CD4-positive, alpha-beta T cell treated with Interleukin-6 for 4 hours (primary cell): ENCODE measurements around the gene ADH7.
"Not testable (repeated sequence)": the region's sequence is repeated elsewhere in the genome, so short reads cannot be mapped to it uniquely, and the experiment has no call there.

Experiments used
- DNase-seq: peaks from one replicate; pipeline ENCODE4 v3.0.0-alpha.2; 2020; ENCODE audit warnings: mixed read lengths

ADH7 gene

DNA sequence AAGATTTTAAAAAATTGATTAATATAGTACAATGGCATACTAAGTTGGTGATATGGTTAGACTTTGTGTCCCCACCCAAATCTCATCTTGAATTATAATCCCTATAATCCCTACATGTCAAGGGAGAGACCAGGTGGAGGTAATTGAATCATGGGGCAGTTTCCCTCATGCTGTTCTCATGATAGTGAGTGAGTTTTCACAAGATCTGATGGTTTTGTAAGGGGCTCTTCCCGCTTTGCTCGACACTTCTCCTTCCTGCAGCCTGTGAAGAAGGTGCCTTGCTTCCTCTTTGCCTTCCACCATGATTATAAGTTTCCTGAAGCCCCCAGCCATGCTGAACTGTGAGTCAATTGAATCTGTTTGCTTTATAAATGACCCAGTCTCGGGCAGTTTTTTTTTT is 20.2 kb downstream of the ADH7 start:
- not testable (repeated sequence) for DNase-seq

DNA sequence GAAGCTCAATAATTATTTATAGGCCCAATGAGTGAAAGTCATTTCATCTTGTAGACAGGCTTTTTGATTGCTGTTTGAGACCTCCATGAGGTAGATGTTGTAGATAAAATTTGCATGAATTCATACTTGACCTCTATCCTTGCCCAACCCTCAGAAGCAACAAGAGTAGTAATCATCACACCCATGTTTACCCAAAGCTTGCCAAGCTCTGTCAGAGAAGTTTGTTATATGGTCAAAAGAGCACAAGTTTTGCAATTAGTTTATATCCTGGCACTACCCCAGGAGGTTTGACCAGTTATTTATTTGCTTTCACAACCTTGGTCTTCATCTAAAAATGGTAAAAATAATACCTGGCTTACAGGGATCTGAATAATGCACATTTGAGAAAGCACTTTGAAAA is 20.7 kb downstream of the ADH7 start:
- DNase-seq: no peak

DNA sequence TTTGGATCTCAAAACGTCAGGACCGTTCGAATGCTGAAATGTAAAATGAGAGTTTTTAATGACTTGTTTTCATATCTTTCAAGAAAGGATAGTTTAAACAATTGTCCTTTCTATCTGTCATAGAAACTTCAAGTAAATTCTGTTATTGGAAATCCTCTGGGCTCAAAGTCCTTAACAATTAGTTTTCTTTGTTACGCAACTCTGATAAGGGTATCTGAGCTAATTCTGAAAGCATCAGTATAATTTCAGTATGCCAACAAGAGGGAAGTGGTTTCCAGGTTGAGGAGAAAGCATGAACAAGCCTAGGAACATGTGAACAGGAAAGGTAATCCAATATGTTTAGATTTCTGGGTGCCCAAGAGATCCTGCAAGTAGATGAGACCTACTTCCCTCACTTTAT is 22.0 kb downstream of the ADH7 start:
- no peak for DNase-seq

DNA sequence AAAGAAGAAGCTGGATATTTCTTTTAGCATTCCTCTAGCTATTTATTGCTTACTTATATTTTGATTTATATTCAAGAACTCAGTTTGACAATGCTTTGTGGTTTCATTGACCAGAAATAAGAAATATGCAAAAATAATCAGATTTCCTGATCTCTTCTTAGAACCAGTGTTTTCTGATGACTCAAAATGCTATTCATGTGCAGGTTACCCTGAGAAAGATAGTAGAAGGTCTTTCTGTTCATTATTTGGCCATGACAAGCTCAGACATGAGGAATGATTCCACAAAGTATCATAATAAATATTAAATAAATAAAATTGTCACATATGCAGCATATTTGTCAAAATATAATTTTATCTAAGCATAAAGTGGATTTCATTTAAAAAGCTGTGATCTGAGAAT is 24.1 kb downstream of the ADH7 start:
- DNase-seq: no peak

DNA sequence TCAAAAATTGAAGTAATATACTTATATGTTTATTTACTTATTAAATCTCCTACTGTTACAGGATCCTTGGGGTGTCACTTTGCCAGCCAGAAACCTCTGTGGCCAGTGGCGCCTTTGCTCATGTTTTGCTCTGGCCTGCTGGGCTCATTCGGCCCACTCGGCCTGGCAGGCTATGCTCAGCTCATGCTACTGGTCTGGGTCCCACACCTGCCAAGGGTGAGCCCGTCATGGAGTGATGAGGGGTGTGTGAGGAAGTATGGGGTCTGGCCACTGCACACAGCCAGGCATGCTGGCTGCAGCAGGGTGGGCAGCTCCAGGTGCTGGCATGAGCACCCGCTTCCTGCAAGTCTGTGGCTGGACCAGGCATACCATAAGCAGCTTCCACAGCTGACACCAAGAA is 25.1 kb downstream of the ADH7 start:
- no peak for DNase-seq

DNA sequence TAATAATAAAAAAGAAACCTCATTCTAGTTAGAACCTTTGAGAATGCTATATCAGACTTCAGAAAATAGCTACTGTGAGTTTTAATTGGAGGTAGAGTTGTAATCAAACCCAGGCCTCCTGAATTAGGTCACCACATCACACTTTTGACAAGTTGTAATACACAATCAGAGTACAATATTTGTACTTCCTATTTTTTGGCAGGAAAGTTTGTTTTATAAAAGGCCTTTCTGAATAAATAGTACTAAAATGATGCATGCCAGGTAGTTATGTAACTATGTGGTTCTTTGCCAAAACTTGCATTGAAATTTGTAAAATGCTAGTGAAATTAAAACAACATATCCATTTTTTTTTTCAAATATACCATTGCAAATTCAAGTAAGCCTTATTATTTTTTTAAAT is 26.8 kb downstream of the ADH7 start:
- DNase-seq: no peak

DNA sequence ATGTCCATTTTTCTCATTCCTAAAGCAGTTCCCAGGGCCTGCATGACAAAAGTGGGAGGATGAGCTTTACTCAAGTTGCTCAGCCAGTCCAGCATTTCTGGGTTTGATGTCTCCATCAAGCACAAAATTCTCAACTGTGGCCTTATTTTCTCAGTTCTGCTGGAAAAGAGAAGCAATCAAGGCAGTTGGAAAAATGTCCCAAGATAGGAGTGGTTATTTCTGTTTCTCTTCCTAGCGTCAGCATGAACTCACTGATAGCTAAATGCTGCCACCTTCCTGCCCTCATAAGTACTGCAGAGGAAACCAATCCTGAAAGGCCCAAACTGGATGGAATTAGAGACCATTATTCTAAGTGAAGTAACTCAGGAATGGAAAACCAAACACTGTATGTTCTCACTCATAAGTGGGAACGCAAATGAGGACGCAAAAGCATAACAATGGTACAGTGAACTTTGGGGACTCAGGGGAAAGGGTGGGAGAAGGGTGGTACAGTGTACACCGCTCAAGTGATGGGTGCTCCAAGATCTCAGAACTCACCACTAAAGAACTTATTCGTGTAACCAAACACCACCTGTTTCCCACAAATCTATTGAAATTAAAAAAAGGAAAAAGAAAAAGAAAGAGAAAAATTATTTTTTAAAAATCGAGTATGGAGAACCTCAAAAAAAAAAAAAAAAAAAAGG is 29.6 kb downstream of the ADH7 start:
- peak; percentile 63 for DNase-seq

DNA sequence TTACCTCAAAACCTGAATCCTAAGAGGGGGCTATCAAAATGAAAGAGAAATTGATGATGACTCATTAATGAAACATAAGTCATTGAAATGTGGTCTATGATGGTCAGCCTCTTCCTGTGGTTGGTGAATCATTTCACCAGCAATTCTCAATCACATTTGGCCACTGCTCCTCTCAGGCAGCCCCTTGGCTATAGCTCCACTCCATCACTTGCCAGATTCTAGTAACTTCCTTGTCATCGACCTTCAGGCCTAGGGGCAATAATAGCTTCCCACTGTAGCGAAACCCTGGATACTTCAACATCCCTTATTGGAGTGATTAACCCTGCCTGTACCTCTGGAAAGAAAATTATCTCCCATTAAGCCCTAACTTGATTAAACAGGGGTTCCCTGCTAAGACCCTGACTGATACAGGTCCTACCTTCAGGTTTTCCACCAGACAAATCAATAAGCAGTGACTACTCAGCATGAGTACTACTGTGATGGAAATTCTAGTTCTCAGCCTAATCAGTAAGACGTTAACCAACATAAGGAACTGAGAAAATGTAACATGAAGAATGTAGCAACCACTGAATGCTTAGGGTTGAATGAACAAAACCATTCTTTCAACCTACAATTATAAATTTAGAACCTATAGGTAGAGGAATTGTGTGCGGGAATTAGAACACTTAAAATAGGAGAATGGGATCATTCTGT is 30.4 kb downstream of the ADH7 start:
- no peak for DNase-seq

DNA sequence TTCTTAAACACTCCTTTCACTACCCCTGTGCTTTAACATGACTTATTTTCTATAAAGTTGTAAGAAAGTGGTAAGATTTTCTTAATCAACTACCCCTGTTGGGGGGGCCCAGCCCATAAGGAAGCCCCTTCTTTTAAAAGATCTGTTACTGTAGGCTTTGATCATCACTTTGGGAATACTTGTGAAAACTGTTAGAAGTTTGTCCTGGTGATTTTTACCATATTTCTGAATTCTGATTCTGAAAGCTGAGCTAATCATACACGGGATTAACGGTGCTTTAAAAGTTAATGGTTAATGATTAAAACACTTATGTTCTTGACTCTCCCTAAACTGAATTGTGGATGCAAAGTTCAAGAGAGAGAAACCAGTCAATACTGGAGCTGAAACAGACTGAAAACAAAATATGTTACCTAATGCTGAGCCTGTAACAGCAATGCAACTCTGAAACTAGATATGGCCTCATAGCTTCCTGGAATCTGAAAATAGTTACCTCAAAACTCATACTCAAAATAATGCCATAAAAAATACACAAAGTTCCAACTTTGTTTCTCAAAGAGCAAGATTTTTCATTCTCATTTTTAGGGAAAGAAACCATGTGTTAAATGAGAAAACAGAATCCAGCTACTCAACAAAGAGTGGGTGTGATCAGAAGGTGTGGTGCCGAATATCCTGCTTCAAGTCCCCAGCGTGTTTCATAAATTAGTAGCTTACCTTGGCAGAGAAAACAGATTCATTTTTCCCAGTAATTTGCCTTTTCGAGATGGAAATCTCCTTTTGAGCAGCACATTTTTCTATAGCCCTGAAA is 31.6 kb downstream of the ADH7 start:
- DNase-seq: no peak

DNA sequence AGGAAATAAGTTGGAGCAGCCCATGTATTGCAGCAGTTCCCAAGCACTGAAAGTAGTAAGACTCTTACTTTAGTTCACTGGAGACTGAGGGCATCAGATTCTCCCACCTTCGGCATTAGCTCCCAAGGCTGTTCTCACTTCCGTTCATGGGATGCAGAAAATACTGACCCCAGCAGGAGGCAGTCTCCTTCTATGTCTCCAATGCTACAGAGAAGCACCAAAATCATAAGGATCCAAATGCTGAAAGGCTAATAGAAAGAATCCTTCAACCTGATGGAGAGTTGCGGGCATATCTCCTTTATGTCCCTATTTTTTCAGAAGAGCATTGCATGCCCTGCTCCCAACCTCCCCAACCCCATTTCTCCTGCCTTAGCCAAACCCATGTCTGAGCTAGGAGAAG is 32.4 kb downstream of the ADH7 start:
- no peak for DNase-seq

DNA sequence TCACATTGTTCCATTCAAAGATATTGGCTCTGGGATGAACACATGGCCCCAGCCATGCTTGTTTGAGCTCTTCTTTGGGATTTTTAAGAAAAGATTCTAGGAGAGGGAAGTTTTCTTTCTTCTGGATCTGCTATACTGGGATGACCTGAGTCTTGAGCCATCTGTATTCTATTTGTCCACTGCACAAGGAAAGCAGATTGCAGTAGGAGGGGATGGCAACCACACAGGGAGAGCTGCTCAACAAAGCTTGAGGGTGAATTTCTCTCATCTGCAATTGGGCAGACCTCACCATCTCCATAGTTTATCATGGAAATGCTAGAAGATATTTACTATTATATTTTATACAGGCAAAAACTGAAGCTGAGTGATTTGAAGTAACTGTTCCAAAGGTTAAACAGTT is 34.3 kb downstream of the ADH7 start:
- no peak for DNase-seq

DNA sequence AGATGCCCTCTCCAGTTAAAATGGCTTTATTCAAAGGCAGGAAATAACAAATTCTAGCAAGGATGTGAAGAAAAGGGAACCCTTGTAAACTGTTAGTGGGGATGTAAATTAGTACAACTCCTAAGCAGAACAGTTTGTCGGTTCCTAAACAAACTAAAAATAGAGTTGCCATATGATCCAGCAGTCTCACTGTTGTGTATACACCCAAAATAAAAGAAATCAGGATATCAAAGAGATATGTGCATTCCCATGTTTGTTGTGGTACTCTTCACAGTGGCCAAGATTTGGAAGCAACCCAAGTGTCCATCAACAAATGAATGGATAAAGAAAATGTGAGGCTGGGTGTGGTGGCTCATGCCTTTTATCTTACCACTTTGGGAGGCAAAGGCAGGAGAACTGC is 36.1 kb downstream of the ADH7 start:
- no peak for DNase-seq

DNA sequence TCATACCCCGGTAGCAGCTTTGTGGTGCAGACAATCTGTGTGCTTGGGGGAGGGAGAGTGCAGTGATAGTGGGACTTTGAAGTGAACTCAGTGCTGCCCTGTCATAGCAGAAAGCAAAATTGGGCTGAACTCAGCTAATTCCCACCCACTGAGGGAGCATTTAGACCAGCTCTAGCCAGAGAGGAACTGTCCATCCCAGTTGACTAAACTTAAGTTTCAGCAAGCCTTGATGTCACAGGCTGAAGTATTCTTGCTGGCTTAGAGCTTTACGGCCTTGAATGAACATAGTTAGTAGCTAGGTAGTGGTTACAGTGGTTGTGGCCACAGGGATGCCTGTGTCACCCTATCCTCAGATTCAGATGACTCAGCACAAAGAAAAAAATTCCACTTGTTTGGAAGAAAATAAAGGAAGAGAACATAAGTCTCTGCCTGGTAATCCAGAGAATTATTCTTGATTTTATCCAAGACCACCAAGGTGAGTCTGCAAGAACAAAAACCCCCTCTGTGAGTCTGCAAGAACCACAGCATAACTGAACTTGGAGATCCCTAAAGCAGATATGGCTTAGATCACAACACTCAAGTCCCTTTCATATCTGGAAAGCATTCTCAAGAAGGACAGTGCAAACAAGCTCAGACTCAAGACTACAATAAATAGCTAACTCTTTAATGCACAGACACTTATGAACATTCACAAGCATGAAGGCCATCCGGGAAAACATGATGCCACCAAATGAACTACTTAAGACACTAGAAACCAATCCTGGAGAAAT is 39.4 kb downstream of the ADH7 start:
- DNase-seq: no peak

DNA sequence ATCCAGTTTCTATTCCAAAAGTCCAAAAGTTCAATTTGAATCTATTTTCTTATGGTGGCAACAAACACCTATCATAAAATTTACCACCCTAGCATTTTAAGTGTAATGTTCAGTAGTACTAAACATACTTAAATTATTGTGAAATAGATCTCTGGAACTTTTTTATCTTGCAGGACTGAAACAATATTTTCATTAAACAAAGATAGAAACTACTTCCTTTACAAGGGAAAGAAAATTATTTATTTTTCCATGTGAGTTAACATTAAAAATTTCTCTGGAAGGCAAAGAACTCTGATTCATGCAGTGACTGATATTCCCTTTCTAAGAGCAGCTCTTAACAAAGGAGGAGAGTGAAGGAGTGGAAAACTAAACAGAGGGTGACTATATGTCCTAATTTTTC is 40.2 kb downstream of the ADH7 start:
- DNase-seq: no peak

DNA sequence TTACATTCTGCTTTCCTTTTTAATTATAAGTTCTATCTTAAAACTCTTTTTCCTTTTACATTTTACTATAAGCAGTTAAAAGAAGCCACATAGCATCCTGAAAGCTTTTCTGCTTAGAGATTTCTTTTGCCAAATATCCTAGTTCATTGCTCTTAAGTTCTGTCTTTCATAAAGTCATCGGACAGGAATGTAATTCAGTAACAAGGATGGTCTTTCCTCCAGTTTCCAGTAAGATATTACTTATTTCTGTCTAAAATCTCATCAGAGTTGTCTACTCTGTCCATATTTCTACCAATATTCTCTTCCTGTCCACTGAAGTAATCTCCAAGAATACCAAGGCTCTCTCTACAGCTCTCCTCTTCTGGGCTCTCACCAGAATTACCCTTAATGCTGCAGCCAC is 45.1 kb downstream of the ADH7 start:
- no peak for DNase-seq

DNA sequence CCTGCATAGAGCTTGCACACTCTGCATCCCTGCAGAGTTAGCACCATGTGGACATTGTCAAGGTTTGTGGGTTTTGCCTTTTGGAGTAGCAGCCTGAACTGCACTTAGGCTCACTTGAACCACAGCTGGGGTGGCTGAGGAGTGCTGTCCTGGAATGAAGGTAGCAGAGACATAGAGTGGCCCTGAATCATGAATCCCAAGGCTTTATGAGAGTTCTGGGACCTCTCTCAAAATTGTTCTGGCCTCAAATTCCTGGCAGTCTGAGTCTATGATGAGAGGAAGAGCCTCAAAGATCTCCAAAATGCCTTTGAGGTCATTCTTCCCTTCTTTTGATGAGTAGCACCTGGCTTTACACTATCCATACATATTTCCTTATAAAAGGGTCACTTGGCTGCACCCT is 45.5 kb downstream of the ADH7 start:
- DNase-seq: no peak

DNA sequence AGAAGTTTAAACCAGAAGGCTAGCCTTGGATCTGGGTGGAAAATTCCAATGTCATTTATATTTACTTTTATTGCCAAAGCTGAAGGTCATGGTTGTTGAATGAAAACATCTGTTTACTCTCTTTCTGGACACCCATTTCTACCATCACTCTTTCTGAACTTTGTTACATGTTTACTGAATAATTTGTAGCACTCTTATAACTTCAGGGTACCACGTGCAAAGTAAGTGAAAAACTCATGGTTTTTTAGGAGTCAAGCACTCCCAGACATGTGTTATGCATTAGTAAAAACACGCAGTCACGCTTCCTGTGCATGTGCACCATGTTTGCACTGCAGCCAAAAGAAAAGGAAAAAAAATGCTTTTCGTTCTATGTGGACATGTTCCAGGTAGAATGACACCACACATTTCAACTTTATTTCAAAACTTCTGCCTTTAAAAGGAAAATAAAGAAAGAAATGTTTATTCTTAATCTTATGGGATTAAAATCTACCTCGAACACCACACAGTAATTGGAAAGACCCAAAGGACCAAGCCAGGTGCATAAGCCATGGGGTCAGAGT is 51.2 kb downstream of the ADH7 start:
- no peak for DNase-seq

DNA sequence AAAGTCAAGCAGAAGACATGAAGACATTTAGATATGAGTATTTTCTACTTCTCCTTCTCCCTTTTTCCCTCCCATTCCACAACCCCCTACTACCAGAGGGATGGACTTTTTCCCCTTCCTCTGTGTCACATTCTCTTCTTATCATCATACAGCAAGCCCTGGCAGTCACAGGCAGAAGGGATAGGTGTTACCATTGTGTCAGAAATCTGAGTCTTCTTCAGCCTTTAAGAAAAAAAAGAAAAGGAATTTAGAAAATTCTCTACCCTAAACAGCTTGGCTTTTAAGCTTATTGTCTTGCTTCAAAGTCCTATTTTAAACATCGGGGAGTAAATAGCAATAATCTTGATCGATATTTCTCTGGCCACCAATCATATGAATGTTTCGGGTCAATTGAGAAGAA is 51.7 kb downstream of the ADH7 start:
- DNase-seq: no peak

DNA sequence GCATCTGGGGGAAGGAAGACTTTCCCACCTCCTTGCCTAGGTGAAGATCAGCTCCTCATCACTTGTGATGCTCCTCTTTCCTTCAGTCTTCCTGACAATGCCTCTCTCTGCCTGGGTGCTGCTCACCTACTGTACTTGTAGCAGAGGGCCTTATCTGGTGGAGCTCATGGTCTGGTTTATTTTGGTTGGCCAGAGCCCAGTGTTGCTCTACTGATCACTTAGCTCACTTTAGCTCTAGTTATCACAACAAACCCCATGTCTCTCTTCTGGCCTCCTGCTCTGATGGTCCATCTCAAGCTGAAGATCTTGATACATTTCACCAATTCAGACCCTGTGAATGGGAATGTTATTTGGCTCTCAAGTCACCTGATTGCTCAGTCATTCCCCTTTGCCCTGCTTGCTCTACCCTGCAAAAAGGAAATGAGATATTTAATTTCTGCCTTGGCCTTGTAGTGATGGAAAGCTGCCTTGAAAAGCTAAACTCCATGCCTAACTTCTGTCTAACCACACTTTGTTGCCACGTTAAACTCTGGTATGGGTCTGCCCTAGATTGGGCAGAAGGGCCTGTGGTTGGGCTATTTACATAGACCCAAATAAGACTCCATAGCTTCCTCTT is 52.3 kb downstream of the ADH7 start:
- no peak for DNase-seq

DNA sequence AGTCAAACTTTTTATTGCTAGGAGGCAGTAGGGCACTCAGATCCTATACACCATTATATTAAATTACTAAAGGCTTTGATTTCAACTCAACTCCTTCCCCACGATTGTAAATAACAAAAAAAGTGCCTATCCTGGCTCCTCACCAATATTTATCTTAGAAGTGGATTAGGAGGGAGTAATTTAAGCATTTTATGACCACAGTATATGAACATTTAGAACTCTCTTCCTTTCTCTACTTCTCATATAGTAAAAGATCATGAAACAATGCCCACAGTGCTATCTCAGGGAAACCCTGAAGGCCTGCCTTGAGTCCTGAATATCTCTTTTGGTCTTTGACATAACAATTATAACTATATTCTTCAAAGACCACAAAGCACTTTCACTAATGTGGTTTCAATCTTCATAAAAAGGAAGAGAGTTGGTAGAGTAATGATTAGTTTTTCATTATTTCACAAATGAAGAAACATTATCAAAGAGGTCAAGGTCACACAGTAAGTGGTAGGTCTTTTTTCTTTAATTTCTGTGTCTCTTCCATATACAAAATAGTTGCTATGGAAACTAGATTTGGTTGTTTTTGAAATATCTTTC is 53.5 kb downstream of the ADH7 start:
- no peak for DNase-seq

DNA sequence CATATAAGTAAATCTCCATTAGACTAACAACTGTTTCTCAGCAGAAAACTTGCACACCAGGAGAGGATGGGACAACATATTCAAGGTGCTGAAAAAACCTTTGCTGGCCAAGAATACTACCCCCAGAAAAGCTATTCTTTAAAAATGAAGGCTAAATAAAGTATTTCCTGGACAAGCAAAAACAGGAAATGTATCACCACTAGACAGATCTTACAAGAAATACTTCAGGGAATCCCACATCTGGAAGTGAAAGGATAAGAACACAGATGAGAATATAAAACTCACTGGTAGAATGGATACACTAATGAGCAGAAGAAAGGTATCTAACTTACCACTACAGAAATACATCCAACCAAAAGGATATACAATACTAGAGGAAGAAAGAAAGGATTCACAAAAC is 55.6 kb downstream of the ADH7 start:
- DNase-seq: no peak

DNA sequence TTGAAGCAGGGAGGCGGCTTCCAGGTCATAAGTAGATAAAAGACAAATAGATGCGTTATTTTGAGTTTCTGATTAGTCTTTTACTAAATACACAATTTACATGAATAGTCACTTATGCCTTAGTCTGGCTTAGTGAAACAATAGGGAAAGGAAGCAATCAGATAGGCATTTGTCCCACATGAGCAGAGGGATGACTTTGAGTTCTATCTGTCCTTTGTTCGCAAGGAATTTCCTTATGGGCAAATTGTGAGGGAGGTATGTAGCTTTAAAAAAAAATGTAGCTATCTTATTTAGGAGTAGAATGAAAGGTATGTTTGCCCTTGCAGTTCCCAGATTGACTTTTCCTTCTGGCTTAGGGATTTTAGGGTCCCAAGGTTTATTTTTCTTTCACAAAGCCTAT is 56.3 kb downstream of the ADH7 start:
- DNase-seq: no peak
